Measurements from ENCODE around the gene MYO9A. TPM values are rescaled to one million over a fixed set of nuclear protein-coding genes. Genes with fewer than 3 reads are reported as not detected.
A peak's percentile ranks its signal among the peaks of the same experiment; 100 is the strongest.

The MYO9A gene
- total RNA-seq, 1 experiment from 2014 or later = 30.1 TPM

- H3K4me1 ChIP-seq (ENCODE audit: insufficient read depth, low read length, poor library complexity, severe bottlenecking) = no peaks in the 10 kb centered on the region
- no peaks in the 10 kb centered on the region for H3K36me3 ChIP-seq (ENCODE audit: insufficient read depth, low read length, poor library complexity, severe bottlenecking)
- H3K27me3 ChIP-seq (replicated peaks; ENCODE audit: insufficient read depth, low read depth, low read length, poor library complexity) = no peaks in the 10 kb centered on the region
- H3K9me3 ChIP-seq (ENCODE audit: low read depth, low read length, poor library complexity, severe bottlenecking) = no peaks in the 10 kb centered on the region
- intact Hi-C loops (cut with micrococcal nuclease; ENCODE audit: unreplicated experiment) = loop anchor here (5.0 kb wide), 1 partner anchor 376 kb away; no protein-coding TSS in a partner anchor
- no peak overlapping the region for H3K4me3 ChIP-seq (ENCODE audit: low read depth, low read length, poor library complexity, severe bottlenecking)
- ChIA-PET POLR2A (ENCODE audit: low non-redundant PET) (no interaction called here), CTCF (interaction anchor here (0.5 to 1.5 kb wide), 5 partner anchors 38 to 375 kb away, joined by 3 to 10 read pairs (median 4); no protein-coding TSS in a partner anchor)
- TF ChIP-seq EZH2 (IDR thresholded peaks at IDR 0.05; ENCODE audit: borderline replicate concordance, low read depth, low read length, poor library complexity, severe bottlenecking) (no peak), CTCF (conservative IDR thresholded peaks at IDR 0.05; ENCODE audit: low read depth, low read length) (no peak)
- no TSS peak for BruUV-seq (replicated peaks)
- no peak for DNase-seq (ENCODE audit: low spot score)
- H3K27ac ChIP-seq (ENCODE audit: low read depth, low read length, poor library complexity, severe bottlenecking) = no peak overlapping the region
Measured at GRCh38 chr15:71781179-71781964, 336.6 kb downstream of the MYO9A start.

GRCh38 chr15:71780115-71780976 lies 337.6 kb downstream of the MYO9A start:
- TF ChIP-seq EZH2 (IDR thresholded peaks at IDR 0.05; ENCODE audit: borderline replicate concordance, low read depth, low read length, poor library complexity, severe bottlenecking) = no peak
- peak; percentile 93 for TF ChIP-seq CTCF (conservative IDR thresholded peaks at IDR 0.05; ENCODE audit: low read depth, low read length)
- H3K27me3 ChIP-seq (replicated peaks; ENCODE audit: insufficient read depth, low read depth, low read length, poor library complexity) = no peaks in the 10 kb centered on the region
- POLR2A ChIA-PET (ENCODE audit: low non-redundant PET) = no interaction called here
- no peaks in the 10 kb centered on the region for H3K9me3 ChIP-seq (ENCODE audit: low read depth, low read length, poor library complexity, severe bottlenecking)
- peak; percentile 69 for DNase-seq (ENCODE audit: low spot score)
- CTCF ChIA-PET = interaction anchor here (0.7 to 1.5 kb wide), 4 partner anchors 25 to 376 kb away, joined by 3 to 5 read pairs (median 4); no protein-coding TSS in a partner anchor
- no peaks in the 10 kb centered on the region for H3K36me3 ChIP-seq (ENCODE audit: insufficient read depth, low read length, poor library complexity, severe bottlenecking)
- H3K4me1 ChIP-seq (ENCODE audit: insufficient read depth, low read length, poor library complexity, severe bottlenecking) = no peaks in the 10 kb centered on the region
- no peak overlapping the region for H3K27ac ChIP-seq (ENCODE audit: low read depth, low read length, poor library complexity, severe bottlenecking)
- intact Hi-C loops (cut with micrococcal nuclease; ENCODE audit: unreplicated experiment) = loop anchor here (5.0 kb wide), 1 partner anchor 377 kb away; no protein-coding TSS in a partner anchor
- no TSS peak for BruUV-seq (replicated peaks)
- no peak overlapping the region for H3K4me3 ChIP-seq (ENCODE audit: low read depth, low read length, poor library complexity, severe bottlenecking)

- no peak overlapping the region for H3K4me3 ChIP-seq (ENCODE audit: low read depth, low read length, poor library complexity, severe bottlenecking)
- H3K9me3 ChIP-seq (ENCODE audit: low read depth, low read length, poor library complexity, severe bottlenecking) = no peaks in the 10 kb centered on the region
- intact Hi-C loops (cut with micrococcal nuclease; ENCODE audit: unreplicated experiment) = no loop called here
- no peaks in the 10 kb centered on the region for H3K27me3 ChIP-seq (replicated peaks; ENCODE audit: insufficient read depth, low read depth, low read length, poor library complexity)
- H3K36me3 ChIP-seq (ENCODE audit: insufficient read depth, low read length, poor library complexity, severe bottlenecking) = no peaks in the 10 kb centered on the region
- ChIA-PET POLR2A (ENCODE audit: low non-redundant PET) (no interaction called here), CTCF (interaction anchor here (1.7 kb wide), 1 partner anchor 35 kb away, joined by 4 read pairs; no protein-coding TSS in a partner anchor)
- TF ChIP-seq CTCF (conservative IDR thresholded peaks at IDR 0.05; ENCODE audit: low read depth, low read length) (no peak), EZH2 (IDR thresholded peaks at IDR 0.05; ENCODE audit: borderline replicate concordance, low read depth, low read length, poor library complexity, severe bottlenecking) (no peak)
- DNase-seq (ENCODE audit: low spot score) = no peak
- no peaks in the 10 kb centered on the region for H3K4me1 ChIP-seq (ENCODE audit: insufficient read depth, low read length, poor library complexity, severe bottlenecking)
- BruUV-seq (replicated peaks) = no TSS peak
- H3K27ac ChIP-seq (ENCODE audit: low read depth, low read length, poor library complexity, severe bottlenecking) = no peak overlapping the region
Measured at GRCh38 chr15:71779073-71779797, 338.7 kb downstream of the MYO9A start.
